CD4-positive, alpha-beta T cell treated with Interferon gamma for 1 hour (primary cell): ENCODE data around the gene METRNL.

Experiments used
- DNase-seq: peaks from one replicate; pipeline ENCODE4 v3.0.0-alpha.2; 2020

Gene METRNL

DNA sequence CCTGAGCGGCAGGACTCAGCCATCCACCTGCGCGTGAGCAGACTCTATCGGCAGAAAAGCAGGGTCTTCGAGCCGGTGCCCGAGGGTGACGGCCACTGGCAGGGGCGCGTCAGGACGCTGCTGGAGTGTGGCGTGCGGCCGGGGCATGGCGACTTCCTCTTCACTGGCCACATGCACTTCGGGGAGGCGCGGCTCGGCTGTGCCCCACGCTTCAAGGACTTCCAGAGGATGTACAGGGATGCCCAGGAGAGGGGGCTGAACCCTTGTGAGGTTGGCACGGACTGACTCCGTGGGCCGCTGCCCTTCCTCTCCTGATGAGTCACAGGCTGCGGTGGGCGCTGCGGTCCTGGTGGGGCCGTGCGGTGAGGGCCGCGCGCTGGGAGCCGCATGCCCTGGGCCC lies 14.9 kb downstream of the METRNL start:
- no peak for DNase-seq

DNA sequence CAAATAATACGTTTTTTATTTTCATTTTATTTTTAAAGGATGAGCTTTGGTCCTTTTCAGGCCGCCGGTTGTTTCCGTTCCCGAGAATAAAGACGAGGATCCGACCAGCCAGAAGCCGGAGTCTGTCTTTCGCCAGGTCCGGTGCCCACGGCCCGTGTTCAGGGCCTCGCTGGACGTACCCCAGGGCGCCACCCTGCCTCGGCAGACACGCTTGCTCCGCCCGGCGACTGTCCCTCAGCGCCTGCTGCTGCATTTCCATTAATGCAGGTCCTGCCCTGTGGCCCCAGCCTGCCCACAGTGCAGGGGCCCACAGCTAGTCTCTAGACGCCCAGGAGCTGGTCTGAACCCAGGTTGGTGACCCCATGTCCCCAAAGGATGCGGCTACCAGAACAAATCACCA lies 15.6 kb downstream of the METRNL start:
- no peak for DNase-seq

- no peak for DNase-seq
Measured at GRCh38 chr17:83096401-83097224, 17.2 kb downstream of the METRNL start.

GRCh38 chr17:83097831-83098230 lies 18.4 kb downstream of the METRNL start:
- DNase-seq: no peak

GRCh38 chr17:83098241-83099085 lies 19.1 kb downstream of the METRNL start:
- DNase-seq: no peak

- DNase-seq: no peak
Measured at GRCh38 chr17:83099086-83099555, 19.7 kb downstream of the METRNL start.

GRCh38 chr17:83099570-83100181 lies 20.3 kb downstream of the METRNL start:
- no peak for DNase-seq

- no peak for DNase-seq
Measured at GRCh38 chr17:83100220-83100852, 20.9 kb downstream of the METRNL start.

DNA sequence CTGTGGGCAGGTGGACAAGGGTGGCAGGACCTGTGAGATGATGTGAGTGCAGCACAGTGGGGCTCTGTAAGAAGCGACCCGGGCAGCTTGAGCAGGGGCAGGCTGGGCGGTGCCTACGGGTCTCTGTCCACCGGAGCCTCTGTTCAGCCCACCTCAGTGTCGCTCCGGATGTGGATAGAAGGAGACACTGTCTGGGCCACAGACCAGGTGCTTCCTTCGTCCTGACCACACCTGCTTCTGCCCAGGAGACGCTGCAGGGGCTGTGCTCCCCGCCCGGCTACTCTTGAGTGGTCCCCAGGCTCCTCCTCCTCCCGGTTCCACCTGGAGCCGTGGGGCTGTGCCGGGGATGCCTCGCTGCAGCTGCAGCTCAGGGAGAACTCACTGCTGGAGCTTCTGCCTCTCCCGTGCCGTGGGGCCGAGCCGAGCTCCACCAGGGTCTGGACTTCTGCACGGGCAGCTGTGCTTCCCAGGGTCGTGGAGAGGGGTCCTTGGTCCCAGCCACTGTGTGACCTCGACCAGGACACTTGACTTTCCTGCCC lies 21.5 kb downstream of the METRNL start:
- DNase-seq: peak; percentile 41

GRCh38 chr17:83101805-83102480 lies 22.5 kb downstream of the METRNL start:
- DNase-seq: no peak

- DNase-seq: no peak
Measured at GRCh38 chr17:83103200-83103942, 24.0 kb downstream of the METRNL start.

DNA sequence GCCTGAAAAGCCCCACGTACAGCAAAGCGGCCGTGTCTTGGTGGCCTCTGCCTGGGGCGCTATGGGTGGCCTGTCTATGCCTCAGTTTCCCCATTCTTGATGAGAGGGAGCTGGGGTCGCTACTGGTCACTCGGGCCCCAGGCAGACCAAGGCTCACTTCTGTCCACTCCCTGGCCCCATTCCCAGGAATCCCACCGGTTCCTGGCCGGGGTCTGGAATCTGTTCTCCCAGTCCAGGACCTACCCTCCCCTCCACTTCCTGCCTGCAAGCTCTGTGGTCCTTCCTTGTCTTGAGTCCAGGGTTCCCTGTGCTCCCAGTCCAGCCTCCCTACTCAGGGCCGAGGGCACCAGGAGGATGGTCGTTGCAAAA lies 24.5 kb downstream of the METRNL start:
- DNase-seq: no peak

GRCh38 chr17:83104577-83105505 lies 25.4 kb downstream of the METRNL start:
- no peak for DNase-seq

- no peak for DNase-seq
Measured at GRCh38 chr17:83105512-83105911, 26.1 kb downstream of the METRNL start.

GRCh38 chr17:83106056-83106588 lies 26.7 kb downstream of the METRNL start:
- DNase-seq: no peak

- no peak for DNase-seq
Measured at GRCh38 chr17:83106913-83107655, 27.7 kb downstream of the METRNL start.

- no peak for DNase-seq
Measured at GRCh38 chr17:83107656-83108048, 28.2 kb downstream of the METRNL start.

DNA sequence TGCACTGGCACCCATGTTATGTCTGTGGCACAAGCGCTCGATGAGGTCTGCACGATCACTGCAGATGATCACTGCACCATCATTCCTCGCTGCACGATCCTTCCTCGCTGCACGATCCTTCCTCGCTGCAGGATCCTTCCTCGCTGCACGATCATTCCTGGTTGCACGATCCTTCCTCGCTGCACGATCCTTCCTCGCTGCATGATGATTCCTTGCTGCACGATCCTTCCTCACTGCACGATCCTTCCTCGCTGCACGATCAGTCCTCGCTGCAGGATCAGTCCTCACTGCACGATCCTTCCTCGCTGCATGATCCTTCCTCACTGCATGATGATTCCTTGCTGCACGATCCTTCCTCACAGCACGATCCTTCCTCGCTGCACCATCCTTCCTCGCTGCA lies 29.3 kb downstream of the METRNL start:
- DNase-seq: no peak

DNA sequence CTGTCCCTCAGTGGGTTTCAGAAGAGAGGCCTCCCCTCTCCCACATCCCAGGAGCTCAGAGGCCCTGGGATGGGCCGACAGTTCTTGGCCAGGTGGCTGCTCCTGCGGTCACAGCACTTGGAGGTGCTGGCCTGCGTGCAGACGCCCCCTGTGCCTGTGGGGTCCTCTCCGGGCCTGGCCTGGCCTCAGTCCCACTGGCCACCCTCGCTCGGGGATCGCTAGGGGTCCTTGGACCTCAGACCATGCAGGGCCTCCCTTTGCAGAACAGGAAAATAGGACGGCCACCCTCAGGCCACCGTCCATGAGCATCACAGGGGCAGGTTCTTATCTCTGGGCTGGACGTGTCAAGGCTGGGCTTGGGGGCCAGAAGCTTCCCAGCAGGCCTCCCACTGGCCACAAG lies 30.0 kb downstream of the METRNL start:
- DNase-seq: no peak
